Measurements from ENCODE around the gene FAM83C.

The FAM83C gene

GRCh38 chr20:35246723-35247122 lies 45.5 kb downstream of the FAM83C start:
- no peak overlapping the region for H3K27ac ChIP-seq
- TF ChIP-seq CTCF (conservative IDR thresholded peaks at IDR 0.05) (no peak), ZFX (IDR thresholded peaks at IDR 0.05) (no peak)

- TF ChIP-seq CTCF (conservative IDR thresholded peaks at IDR 0.05), result no peak
- TF ChIP-seq ZFX (IDR thresholded peaks at IDR 0.05), result no peak
- no peak overlapping the region for H3K27ac ChIP-seq
Measured at GRCh38 chr20:35243986-35244385, 48.2 kb downstream of the FAM83C start.

- no peak overlapping the region for H3K27ac ChIP-seq
- no peak for TF ChIP-seq ZFX (IDR thresholded peaks at IDR 0.05)
- TF ChIP-seq CTCF (conservative IDR thresholded peaks at IDR 0.05), result no peak
Measured at GRCh38 chr20:35243317-35243716, 48.9 kb downstream of the FAM83C start.

- no peak overlapping the region for H3K27ac ChIP-seq
- TF ChIP-seq CTCF (conservative IDR thresholded peaks at IDR 0.05) (no peak), ZFX (IDR thresholded peaks at IDR 0.05) (no peak)
Measured at GRCh38 chr20:35240811-35241293, 51.4 kb downstream of the FAM83C start.

- H3K27ac ChIP-seq, result no peak overlapping the region
- TF ChIP-seq CTCF (conservative IDR thresholded peaks at IDR 0.05) (no peak), ZFX (IDR thresholded peaks at IDR 0.05) (no peak)
Measured at GRCh38 chr20:35240083-35240810, 52.0 kb downstream of the FAM83C start.

- TF ChIP-seq CTCF (conservative IDR thresholded peaks at IDR 0.05) (no peak), ZFX (IDR thresholded peaks at IDR 0.05) (no peak)
Measured at GRCh38 chr20:35238735-35239134, 53.5 kb downstream of the FAM83C start.

GRCh38 chr20:35238170-35238569 lies 54.1 kb downstream of the FAM83C start:
- TF ChIP-seq ZFX (IDR thresholded peaks at IDR 0.05) (no peak), CTCF (conservative IDR thresholded peaks at IDR 0.05) (no peak)
- H3K27ac ChIP-seq, result no peak overlapping the region

More at GRCh38 chr20:35238735-35239134, 53.5 kb downstream of the FAM83C start:
- H3K27ac ChIP-seq, result no peak overlapping the region
